B cell (primary cell): ENCODE measurements around the gene TMEM94. TPM values are rescaled to one million over a fixed set of nuclear protein-coding genes. Genes with fewer than 3 reads are reported as not detected.

Experiments
- ATAC-seq: fragments of 200-7000 bp; cut with Tn5 transposase; one replicate; pipeline ENCODE4 v1.10.0; 2021; ENCODE audit warnings: low read depth, mild to moderate bottlenecking, moderate number of reproducible peaks, moderate library complexity
- CTCF ChIA-PET: fragments of 350-600 bp; sonication (Branson Sonifier 250); formaldehyde crosslinking; loops from one replicate; lab custom pipeline; 2021; ENCODE audit warnings: antibody characterized with exemption, inconsistent platforms; lab: Charles Lee
- POLR2A ChIA-PET: fragments of 350-600 bp; sonication (Branson Sonifier 250); formaldehyde crosslinking; loops from one replicate; lab custom pipeline; 2021; ENCODE audit warnings: antibody characterized with exemption; lab: Charles Lee
- DNase-seq: peaks from one replicate; pipeline ENCODE4 v3.0.0; 2013
- H2AFZ ChIP-seq: 2 replicates; pipeline ENCODE4 v1.6.1; 2012; ENCODE audit warnings: mild to moderate bottlenecking, low read depth, low read length; ENCODE audit not compliant: insufficient read depth, poor library complexity, severe bottlenecking
- H3K27ac ChIP-seq, 2 donors: 1 replicate in 1 of 2; 2 replicates in 1 of 2; pipeline ENCODE4 v1.5.1; 2012 to 2013; ENCODE audit warnings: low read length in 2 of 2, mild to moderate bottlenecking in 2 of 2, moderate library complexity in 1 of 2
- H3K27me3 ChIP-seq, 4 experiments: fragments of 200-600 bp in 1 of 4; sonication (generic) in 1 of 4; replicated peaks in 1 of 4; 1 replicate in 2 of 4; 2 replicates in 2 of 4; pipeline versions ENCODE4 v1.6.1 to v1.7.0; 2013 to 2016; ENCODE audit warnings: low read length in 3 of 4, mild to moderate bottlenecking in 2 of 4, mixed read lengths in 1 of 4, moderate library complexity in 1 of 4; ENCODE audit not compliant: insufficient read depth in 4 of 4, control insufficient read depth in 3 of 4; ENCODE audit errors: control extremely low read depth in 1 of 4
- H3K36me3 ChIP-seq, 2 experiments: replicated peaks in 1 of 2; 1 replicate in 1 of 2; 2 replicates in 1 of 2; pipeline versions ENCODE4 v1.6.1 to v1.7.1; 2013; ENCODE audit warnings: low read length in 1 of 2; ENCODE audit not compliant: insufficient read depth in 2 of 2, control insufficient read depth in 1 of 2; ENCODE audit errors: control extremely low read depth in 1 of 2, extremely low read depth in 1 of 2
- H3K4me1 ChIP-seq, 2 donors: fragments of 200-600 bp in 1 of 2; sonication (generic) in 1 of 2; 1 replicate in 1 of 2; 2 replicates in 1 of 2; pipeline versions ENCODE4 v1.5.1 to v1.6.1; 2013 to 2017; ENCODE audit warnings: low read length in 2 of 2; ENCODE audit not compliant: control insufficient read depth in 2 of 2, insufficient read depth in 2 of 2
- H3K4me2 ChIP-seq: replicated peaks from 2 replicates; pipeline ENCODE3; 2012; ENCODE audit warnings: mild to moderate bottlenecking, low read depth, low read length; ENCODE audit not compliant: poor library complexity, severe bottlenecking
- H3K4me3 ChIP-seq, 5 experiments: fragments of 200-600 bp in 1 of 5; sonication (generic) in 1 of 5; 1 replicate in 3 of 5; 2 replicates in 2 of 5; pipeline versions ENCODE4 v1.5.1 to v1.7.0; 2011 to 2016; ENCODE audit warnings: low read length in 4 of 5, mild to moderate bottlenecking in 4 of 5, low read depth in 2 of 5, control low read depth in 1 of 5, moderate library complexity in 1 of 5; ENCODE audit not compliant: insufficient read depth in 1 of 5; ENCODE audit errors: control extremely low read depth in 1 of 5, extremely low read depth in 1 of 5
- H3K79me2 ChIP-seq: fragments of 200-600 bp; sonication (generic); one replicate; pipeline ENCODE4 v1.6.0; 2016; ENCODE audit warnings: low read length; ENCODE audit not compliant: control insufficient read depth, insufficient read depth
- H3K9ac ChIP-seq: fragments of 200-600 bp; sonication (generic); 2 replicates; pipeline ENCODE4 v1.6.1; 2017; ENCODE audit warnings: mild to moderate bottlenecking, low read length, moderate library complexity
- H3K9me3 ChIP-seq, 3 donors: one replicate each; pipeline versions ENCODE4 v1.6.1 to v1.7.1; 2013; ENCODE audit warnings: low read length in 2 of 3; ENCODE audit not compliant: control insufficient read depth in 2 of 3, insufficient read depth in 1 of 3; ENCODE audit errors: control extremely low read depth in 1 of 3
- H4K20me1 ChIP-seq: 2 replicates; pipeline ENCODE4 v1.6.0; 2012; ENCODE audit warnings: mild to moderate bottlenecking, low read length; ENCODE audit not compliant: insufficient read depth, control insufficient read depth, poor library complexity, severe bottlenecking
- H3K27ac Mint-ChIP-seq: one replicate; pipeline ENCODE4 v1.8.0; 2021; ENCODE audit warnings: mixed read lengths
- H3K27me3 Mint-ChIP-seq: one replicate; pipeline ENCODE4 v1.8.0; 2021; ENCODE audit warnings: mixed read lengths
- H3K4me1 Mint-ChIP-seq: one replicate; pipeline ENCODE4 v1.8.0; 2021; ENCODE audit warnings: mixed read lengths
- H3K4me3 Mint-ChIP-seq: one replicate; pipeline ENCODE4 v1.8.0; 2021; ENCODE audit warnings: mixed read lengths
- H3K9me3 Mint-ChIP-seq: one replicate; pipeline ENCODE4 v1.8.0; 2022; ENCODE audit warnings: mixed read lengths; ENCODE audit not compliant: insufficient read depth
- EZH2 ChIP-seq: IDR thresholded peaks from 2 replicates; pipeline ENCODE4 v1.6.1; 2012; ENCODE audit warnings: borderline replicate concordance, low read depth, mild to moderate bottlenecking, moderate library complexity, low read length; ENCODE audit not compliant: insufficient read depth, poor library complexity, severe bottlenecking
- WGBS: methylation state at CpG from one replicate; pipeline ENCODE4 v1.1.5; 2013; ENCODE audit warnings: missing lambda C conversion rate; ENCODE audit not compliant: insufficient coverage; 5-methylcytosine and 5-hydroxymethylcytosine counted together
- intact Hi-C: fragments of 100-400 bp; cut with micrococcal nuclease; formaldehyde crosslinking; loops from one replicate; pipeline ENCODE4 v1.10.0; 2022
- polyA plus RNA-seq: library from polyadenylated mRNA; depleted of rRNA; stranded (reverse); fragments of >200 nt; gene quantifications from 2 replicates; pipeline ENCODE4 v1.2.3, GENCODE V29; 2012
- total RNA-seq, 2 donors: library from RNA; stranded (reverse); fragments of 120-200 nt in 1 of 2; gene quantifications; 1 replicate in 1 of 2; 2 replicates in 1 of 2; pipeline versions ENCODE4 v1.2.3 to v1.2.4, GENCODE V29; 2013 to 2022
- TF ChIP-seq, protein P1 (sequence below): fragments of 200-600 bp; IDR thresholded peaks from one replicate; pipeline ENCODE4 v1.8.0; 2022; ENCODE audit warnings: antibody characterized with exemption, mild to moderate bottlenecking

The TMEM94 gene
- total and polyA plus RNA-seq, 2 donors (not counting 1 experiment from before 2014, with no cell fraction given): 139 to 158 TPM

DNA sequence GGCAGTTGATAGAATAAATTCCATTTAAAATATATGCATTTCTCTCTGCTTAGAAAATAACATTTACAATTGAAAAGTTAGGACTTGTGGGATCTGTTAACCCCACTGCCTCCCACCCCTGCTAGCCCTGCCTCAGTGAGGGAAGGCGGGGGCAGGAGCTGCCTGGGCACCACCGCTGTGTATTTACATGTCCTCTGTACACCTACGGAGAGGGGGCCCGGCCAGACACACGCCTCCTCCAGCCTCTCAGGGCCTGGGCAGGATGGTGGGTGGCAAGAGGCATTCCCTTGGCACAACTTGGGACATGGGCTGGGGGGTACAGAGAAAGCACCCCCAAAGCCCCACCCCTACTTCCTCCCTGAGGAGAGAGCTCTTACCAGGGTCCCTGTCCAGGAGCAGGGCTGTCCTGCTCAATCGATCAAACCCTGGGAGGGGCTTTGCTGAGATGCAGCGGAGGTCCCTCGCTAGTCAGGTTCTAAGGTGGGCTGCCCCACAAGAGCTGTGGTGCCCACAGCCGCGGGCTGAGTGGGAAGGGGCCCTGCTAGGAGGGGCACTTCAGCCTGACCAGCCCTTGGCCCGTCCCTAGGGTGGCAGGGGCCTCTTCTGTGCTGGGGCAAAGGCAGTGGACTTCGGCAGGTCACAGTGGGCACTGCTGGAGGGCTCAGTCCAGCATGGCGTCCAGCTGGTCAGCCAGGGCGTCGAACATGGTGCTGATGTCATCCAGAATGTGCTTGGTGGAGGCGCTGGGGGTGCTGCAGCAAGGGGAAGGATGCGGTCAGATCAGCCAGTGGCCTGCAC lies 44.2 kb downstream of the TMEM94 start:
- intact Hi-C loops: no loop called here
- DNase-seq (no peak), ATAC-seq (no peak)
- ChIA-PET CTCF (no interaction called here), POLR2A (interaction anchor here (0.5 kb wide), 1 partner anchor 88 kb away, joined by 6 read pairs; no protein-coding TSS in a partner anchor)
- Histone ChIP-seq H3K36me3 (peaks cover 0 to 22% of the 10 kb centered on the region in 2 experiments), H4K20me1 (no peaks in the 10 kb centered on the region), H3K79me2 (no peaks in the 10 kb centered on the region), H3K4me1 (peaks cover 0 to 7% of the 10 kb centered on the region in 2 donors), H3K27ac (no peak overlapping the region), H3K9ac (no peak overlapping the region), H3K4me3 (no peak overlapping the region), H3K9me3 (no peaks in the 10 kb centered on the region), H3K4me2 (no peak overlapping the region), H2AFZ (no peak overlapping the region), H3K27me3 (no peaks in the 10 kb centered on the region)
- WGBS: 89% methylated on average over 17 of the region's 17 CpGs
- no peaks in the 10 kb centered on the region for H3K9me3 Mint-ChIP-seq
- no peaks in the 10 kb centered on the region for H3K4me1 Mint-ChIP-seq
- TF ChIP-seq, protein P1, sequence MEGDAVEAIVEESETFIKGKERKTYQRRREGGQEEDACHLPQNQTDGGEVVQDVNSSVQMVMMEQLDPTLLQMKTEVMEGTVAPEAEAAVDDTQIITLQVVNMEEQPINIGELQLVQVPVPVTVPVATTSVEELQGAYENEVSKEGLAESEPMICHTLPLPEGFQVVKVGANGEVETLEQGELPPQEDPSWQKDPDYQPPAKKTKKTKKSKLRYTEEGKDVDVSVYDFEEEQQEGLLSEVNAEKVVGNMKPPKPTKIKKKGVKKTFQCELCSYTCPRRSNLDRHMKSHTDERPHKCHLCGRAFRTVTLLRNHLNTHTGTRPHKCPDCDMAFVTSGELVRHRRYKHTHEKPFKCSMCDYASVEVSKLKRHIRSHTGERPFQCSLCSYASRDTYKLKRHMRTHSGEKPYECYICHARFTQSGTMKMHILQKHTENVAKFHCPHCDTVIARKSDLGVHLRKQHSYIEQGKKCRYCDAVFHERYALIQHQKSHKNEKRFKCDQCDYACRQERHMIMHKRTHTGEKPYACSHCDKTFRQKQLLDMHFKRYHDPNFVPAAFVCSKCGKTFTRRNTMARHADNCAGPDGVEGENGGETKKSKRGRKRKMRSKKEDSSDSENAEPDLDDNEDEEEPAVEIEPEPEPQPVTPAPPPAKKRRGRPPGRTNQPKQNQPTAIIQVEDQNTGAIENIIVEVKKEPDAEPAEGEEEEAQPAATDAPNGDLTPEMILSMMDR: no peak
- TF ChIP-seq EZH2: no peak
- no peaks in the 10 kb centered on the region for H3K27me3 Mint-ChIP-seq
- H3K27ac Mint-ChIP-seq: no peak overlapping the region
- no peak overlapping the region for H3K4me3 Mint-ChIP-seq

DNA sequence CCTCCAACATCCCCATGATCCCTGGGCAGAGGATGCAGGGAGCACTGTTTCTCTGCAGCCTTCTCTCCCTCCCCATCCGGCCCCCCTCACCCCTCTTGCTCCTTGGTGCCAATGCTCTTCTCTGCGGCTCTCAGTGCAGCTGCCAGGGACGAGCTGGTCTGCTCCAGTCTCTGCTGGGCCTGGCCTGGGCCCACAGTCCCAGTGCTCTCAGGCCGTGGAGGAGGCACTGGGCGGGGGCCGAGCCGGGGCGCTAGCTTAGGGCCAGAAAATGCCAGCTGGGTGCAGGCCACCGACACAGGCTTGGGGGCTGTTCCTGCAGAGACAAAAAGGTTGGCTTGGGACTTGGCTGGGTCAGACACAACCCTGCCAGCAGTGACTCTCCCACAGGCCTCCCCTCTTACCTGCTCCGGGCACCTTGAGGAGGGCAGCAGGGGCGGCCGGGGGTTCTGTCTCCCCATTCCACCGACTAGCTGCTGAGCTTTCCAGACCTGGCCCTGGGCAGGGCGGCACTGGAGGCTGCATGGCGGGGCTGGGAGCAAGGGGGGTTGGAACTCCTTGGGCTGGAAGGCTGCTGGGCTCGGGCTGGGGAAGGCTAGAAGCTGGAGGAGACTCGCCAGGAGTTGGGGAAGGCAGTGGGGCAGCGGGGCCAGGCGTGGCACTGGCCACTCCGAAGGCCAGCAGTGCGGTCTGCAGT lies 45.1 kb downstream of the TMEM94 start:
- H3K4me3 ChIP-seq: no peak overlapping the region
- intact Hi-C loops: no loop called here
- Mint-ChIP-seq H3K4me1 (no peaks in the 10 kb centered on the region), H3K27me3 (no peaks in the 10 kb centered on the region), H3K27ac (no peak overlapping the region), H3K9me3 (no peaks in the 10 kb centered on the region), H3K4me3 (no peak overlapping the region)
- CTCF ChIA-PET: interaction anchor here (2.4 kb wide), 1 partner anchor 15 kb away, joined by 6 read pairs; the partner anchor contains the start of gene TSEN54
- H4K20me1 ChIP-seq: no peaks in the 10 kb centered on the region
- DNase-seq (no peak), ATAC-seq (no peak)
- H2AFZ ChIP-seq: no peak overlapping the region
- POLR2A ChIA-PET: no interaction called here
- no peak overlapping the region for H3K4me2 ChIP-seq
- no peaks in the 10 kb centered on the region for H3K9me3 ChIP-seq
- TF ChIP-seq, protein P1: no peak
- no peak for TF ChIP-seq EZH2
- 94% methylated on average over 20 of the region's 21 CpGs for WGBS
- peaks cover 0 to 18% of the 10 kb centered on the region in 2 experiments for H3K36me3 ChIP-seq
- no peak overlapping the region for H3K9ac ChIP-seq
- H3K27ac ChIP-seq: no peak overlapping the region
- H3K27me3 ChIP-seq: no peaks in the 10 kb centered on the region
- H3K4me1 ChIP-seq: peaks cover 0 to 7% of the 10 kb centered on the region in 2 donors
- no peaks in the 10 kb centered on the region for H3K79me2 ChIP-seq
